HCT116 (cell line): ENCODE data around the gene GOLM1.

Source experiments
- CTCF ChIP-seq, 3 experiments: fragments of 200-600 bp in 1 of 3; sonication (generic) in 1 of 3; IDR thresholded peaks in 2 of 3; conservative IDR thresholded peaks in 1 of 3; 2 replicates each; pipeline ENCODE4 v1.5.1; 2012 to 2017; ENCODE audit warnings: low read depth in 2 of 3, low read length in 2 of 3, antibody characterized with exemption in 1 of 3, borderline replicate concordance in 1 of 3, control low read depth in 1 of 3, mild to moderate bottlenecking in 1 of 3, mixed read lengths in 1 of 3, mixed run types in 1 of 3, moderate library complexity in 1 of 3; ENCODE audit not compliant: insufficient read depth in 1 of 3
- ELF1 ChIP-seq: IDR thresholded peaks from 2 replicates; pipeline ENCODE4 v1.6.1; 2012; ENCODE audit warnings: low read depth, borderline replicate concordance
- EZH2 ChIP-seq: fragments of 200-600 bp; sonication (generic); IDR thresholded peaks from 2 replicates; pipeline ENCODE4 v1.6.1; 2017; ENCODE audit warnings: antibody characterized with exemption, mixed run types
- FOSL1 ChIP-seq: IDR thresholded peaks from 2 replicates; pipeline ENCODE4 v1.6.1; 2012; ENCODE audit warnings: low read depth
- MAX ChIP-seq: IDR thresholded peaks from 2 replicates; pipeline ENCODE4 v1.6.1; 2012
- POLR2A ChIP-seq: IDR thresholded peaks from 2 replicates; pipeline ENCODE4 v1.7.0; 2011; ENCODE audit warnings: borderline replicate concordance; ENCODE audit not compliant: insufficient read depth, insufficient read length; ENCODE audit errors: extremely low read depth
- POLR2AphosphoS5 ChIP-seq: IDR thresholded peaks from 2 replicates; pipeline ENCODE4 v1.6.1; 2011; ENCODE audit warnings: mild to moderate bottlenecking, low read depth, low read length, moderate library complexity
- RAD21 ChIP-seq: IDR thresholded peaks from 2 replicates; pipeline ENCODE4 v1.6.1; 2012; ENCODE audit warnings: low read depth, mild to moderate bottlenecking
- YY1 ChIP-seq: IDR thresholded peaks from 2 replicates; pipeline ENCODE4 v1.6.1; 2011; ENCODE audit warnings: low read length, low read depth, moderate library complexity, mild to moderate bottlenecking; ENCODE audit not compliant: insufficient replicate concordance; ENCODE audit errors: extremely low read depth

GRCh38 chr9:86035827-86036440 lies 63.4 kb downstream of the GOLM1 start:
- TF ChIP-seq FOSL1 (no peak), CTCF (IDR thresholded peaks at IDR 0.05 in 2 of 3, conservative IDR thresholded peaks at IDR 0.05 in 1 of 3; ENCODE audit: borderline replicate concordance in 1 of 3, insufficient read depth in 1 of 3, low read depth in 2 of 3, low read length in 2 of 3) (no peak), YY1 (no peak), RAD21 (no peak), POLR2A (no peak), ELF1 (no peak), POLR2AphosphoS5 (no peak), EZH2 (no peak), MAX (no peak)
